Stomach (tissue), 4 donors: ENCODE results near the gene TFF3.
A peak's percentile ranks its signal among the peaks of the same experiment; 100 is the strongest.

Experiments used
- POLR2A ChIP-seq, 4 donors: fragments of 450-650 bp; IDR thresholded peaks; one replicate each; pipeline ENCODE4 v1.6.1; 2016; ENCODE audit warnings: antibody characterized with exemption in 4 of 4, control low read depth in 2 of 4, mild to moderate bottlenecking in 1 of 4, moderate library complexity in 1 of 4
- TF ChIP-seq, protein P1 (sequence below), 7 experiments: fragments of 450-650 bp in 4 of 7; fragments of 200-600 bp in 3 of 7; sonication (generic) in 3 of 7; IDR thresholded peaks; one replicate each; pipeline ENCODE4 v1.5.1; 2016 to 2019; ENCODE audit warnings: antibody characterized with exemption in 7 of 7, control low read depth in 2 of 7, mild to moderate bottlenecking in 1 of 7

- no peak for TF ChIP-seq POLR2A (IDR thresholded peaks at IDR 0.05)
- TF ChIP-seq, protein P1, sequence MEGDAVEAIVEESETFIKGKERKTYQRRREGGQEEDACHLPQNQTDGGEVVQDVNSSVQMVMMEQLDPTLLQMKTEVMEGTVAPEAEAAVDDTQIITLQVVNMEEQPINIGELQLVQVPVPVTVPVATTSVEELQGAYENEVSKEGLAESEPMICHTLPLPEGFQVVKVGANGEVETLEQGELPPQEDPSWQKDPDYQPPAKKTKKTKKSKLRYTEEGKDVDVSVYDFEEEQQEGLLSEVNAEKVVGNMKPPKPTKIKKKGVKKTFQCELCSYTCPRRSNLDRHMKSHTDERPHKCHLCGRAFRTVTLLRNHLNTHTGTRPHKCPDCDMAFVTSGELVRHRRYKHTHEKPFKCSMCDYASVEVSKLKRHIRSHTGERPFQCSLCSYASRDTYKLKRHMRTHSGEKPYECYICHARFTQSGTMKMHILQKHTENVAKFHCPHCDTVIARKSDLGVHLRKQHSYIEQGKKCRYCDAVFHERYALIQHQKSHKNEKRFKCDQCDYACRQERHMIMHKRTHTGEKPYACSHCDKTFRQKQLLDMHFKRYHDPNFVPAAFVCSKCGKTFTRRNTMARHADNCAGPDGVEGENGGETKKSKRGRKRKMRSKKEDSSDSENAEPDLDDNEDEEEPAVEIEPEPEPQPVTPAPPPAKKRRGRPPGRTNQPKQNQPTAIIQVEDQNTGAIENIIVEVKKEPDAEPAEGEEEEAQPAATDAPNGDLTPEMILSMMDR (IDR thresholded peaks at IDR 0.05) = peak in 3 of 7 experiments; percentile 11 to 42 (median 24)
Observed at GRCh38 chr21:42308914-42309752, 6.1 kb downstream of the TFF3 start.
